H1 (cell line): ENCODE data around the gene KLHDC7A. TPM values are rescaled to one million over a fixed set of nuclear protein-coding genes. Genes with fewer than 3 reads are reported as not detected.

Experiments
- CTCF ChIA-PET: fragments of 300-600 bp; sonication (Branson Sonifier 250); formaldehyde crosslinking; loops from one replicate; lab custom pipeline; 2021; ENCODE audit not compliant: partially characterized antibody; lab: Charles Lee
- POLR2A ChIA-PET: fragments of 300-600 bp; sonication (Branson Sonifier 250); formaldehyde crosslinking; loops from one replicate; lab custom pipeline; 2021; ENCODE audit warnings: inconsistent platforms; ENCODE audit not compliant: partially characterized antibody; lab: Charles Lee
- DNase-seq, 2 experiments: peaks; one replicate each; pipeline versions ENCODE4 v3.0.0 to v3.0.0-alpha.2; 2010 to 2022; ENCODE audit warnings: low spot score in 2 of 2, low read depth in 1 of 2, mixed read lengths in 1 of 2
- FAIRE-seq: peaks from 2 replicates; lab custom pipeline; 2011; peaks lifted over from hg19 to GRCh38; lab: Jason Lieb, UNC
- H2AFZ ChIP-seq: 2 replicates; pipeline ENCODE4 v1.8.1; 2012; ENCODE audit warnings: low read length, inconsistent platforms
- H2AK5ac ChIP-seq: 2 replicates; pipeline ENCODE4 v1.6.1; 2013; ENCODE audit warnings: low read depth, low read length
- H2BK120ac ChIP-seq: replicated peaks from 2 replicates; pipeline ENCODE3; 2013; ENCODE audit warnings: low read depth, low read length, inconsistent platforms
- H2BK12ac ChIP-seq: 2 replicates; pipeline ENCODE4 v1.6.1; 2013; ENCODE audit warnings: low read depth, low read length
- H2BK15ac ChIP-seq: 2 replicates; pipeline ENCODE4 v1.6.1; 2013; ENCODE audit warnings: low read length
- H2BK20ac ChIP-seq: 2 replicates; pipeline ENCODE4 v1.6.1; 2013; ENCODE audit warnings: low read length
- H2BK5ac ChIP-seq: 2 replicates; pipeline ENCODE4 v1.6.1; 2013; ENCODE audit warnings: low read depth, low read length
- H3K14ac ChIP-seq: 2 replicates; pipeline ENCODE4 v1.6.1; 2013; ENCODE audit warnings: inconsistent platforms; ENCODE audit not compliant: insufficient read length
- H3K18ac ChIP-seq: 2 replicates; pipeline ENCODE4 v1.6.1; 2013; ENCODE audit warnings: low read length; ENCODE audit errors: extremely low read depth
- H3K23ac ChIP-seq: 2 replicates; pipeline ENCODE4 v1.6.1; 2013; ENCODE audit warnings: inconsistent platforms; ENCODE audit not compliant: insufficient read length
- H3K23me2 ChIP-seq: 2 replicates; pipeline ENCODE4 v1.6.1; 2013; ENCODE audit warnings: low read depth, low read length
- H3K27ac ChIP-seq: 2 replicates; pipeline ENCODE4 v1.6.1; 2011; ENCODE audit warnings: low read depth, low read length, inconsistent platforms
- H3K27me3 ChIP-seq, 4 experiments: replicated peaks in 1 of 4; 1 replicate in 1 of 4; 2 replicates in 3 of 4; pipeline versions ENCODE4 v1.6.1 to v1.8.1; 2011 to 2013; ENCODE audit warnings: low read length in 3 of 4, mild to moderate bottlenecking in 3 of 4, inconsistent platforms in 2 of 4, mixed read lengths in 2 of 4, moderate library complexity in 1 of 4; ENCODE audit not compliant: control insufficient read depth in 3 of 4, insufficient read depth in 3 of 4; ENCODE audit errors: extremely low read depth in 1 of 4
- H3K36me3 ChIP-seq, 4 experiments: 2 replicates each; pipeline versions ENCODE4 v1.6.1 to v1.8.1; 2011 to 2013; ENCODE audit warnings: mild to moderate bottlenecking in 4 of 4, low read length in 3 of 4, moderate library complexity in 2 of 4, control low read depth in 1 of 4, inconsistent platforms in 1 of 4; ENCODE audit not compliant: insufficient read depth in 4 of 4, control insufficient read depth in 2 of 4
- H3K4ac ChIP-seq: replicated peaks from 2 replicates; pipeline ENCODE3; 2013; ENCODE audit warnings: low read length, low read depth, mixed read lengths, inconsistent platforms; ENCODE audit not compliant: insufficient read length
- H3K4me1 ChIP-seq, 4 experiments: replicated peaks in 1 of 4; 1 replicate in 1 of 4; 2 replicates in 3 of 4; pipeline versions ENCODE4 v1.6.1 to v1.8.1; 2011 to 2013; ENCODE audit warnings: low read length in 3 of 4, inconsistent platforms in 2 of 4, mixed read lengths in 1 of 4; ENCODE audit not compliant: insufficient read depth in 4 of 4, control insufficient read depth in 3 of 4
- H3K4me2 ChIP-seq, 2 experiments: 2 replicates each; pipeline versions ENCODE4 v1.6.1 to v1.8.1; 2011 to 2013; ENCODE audit warnings: low read depth in 2 of 2, low read length in 2 of 2, control low read depth in 1 of 2, inconsistent platforms in 1 of 2, mild to moderate bottlenecking in 1 of 2; ENCODE audit not compliant: insufficient read depth in 1 of 2
- H3K4me3 ChIP-seq, 4 experiments: fragments of 200-600, 300-600 bp in 1 of 4; sonication (generic), shearing (Covaris generic), sonication (Bioruptor Twin) in 1 of 4; 2 replicates each; pipeline versions ENCODE4 v1.5.1 to v1.8.1; 2011 to 2016; ENCODE audit warnings: low read length in 4 of 4, low read depth in 3 of 4, control low read depth in 2 of 4, inconsistent platforms in 2 of 4, mild to moderate bottlenecking in 2 of 4, mixed read lengths in 1 of 4, moderate library complexity in 1 of 4; ENCODE audit not compliant: insufficient read depth in 2 of 4; ENCODE audit errors: extremely low read depth in 1 of 4
- H3K56ac ChIP-seq: replicated peaks from 2 replicates; pipeline ENCODE3; 2013; ENCODE audit warnings: low read depth, mild to moderate bottlenecking, mixed read lengths, low read length, inconsistent platforms; ENCODE audit not compliant: insufficient read length
- H3K79me1 ChIP-seq: 2 replicates; pipeline ENCODE4 v1.6.1; 2013; ENCODE audit warnings: low read depth, low read length, control low read depth
- H3K79me2 ChIP-seq, 2 experiments: 2 replicates each; pipeline versions ENCODE4 v1.6.1 to v1.8.1; 2012 to 2013; ENCODE audit warnings: low read length in 2 of 2, mild to moderate bottlenecking in 2 of 2, inconsistent platforms in 1 of 2; ENCODE audit not compliant: insufficient read depth in 2 of 2, control insufficient read depth in 1 of 2
- H3K9ac ChIP-seq, 4 experiments: replicated peaks in 1 of 4; 1 replicate in 1 of 4; 2 replicates in 3 of 4; pipeline versions ENCODE4 v1.6.1 to v1.8.1; 2011 to 2013; ENCODE audit warnings: low read depth in 3 of 4, low read length in 3 of 4, control low read depth in 2 of 4, mild to moderate bottlenecking in 2 of 4, moderate library complexity in 2 of 4, inconsistent platforms in 1 of 4; ENCODE audit errors: extremely low read depth in 1 of 4
- H3K9me3 ChIP-seq, 2 experiments: 2 replicates each; pipeline versions ENCODE4 v1.6.1 to v1.8.1; 2012 to 2013; ENCODE audit warnings: mild to moderate bottlenecking in 2 of 2, moderate library complexity in 2 of 2, control low read depth in 1 of 2, inconsistent platforms in 1 of 2, low read depth in 1 of 2, low read length in 1 of 2, mixed read lengths in 1 of 2; ENCODE audit not compliant: insufficient read depth in 2 of 2
- H4K20me1 ChIP-seq, 2 experiments: replicated peaks in 1 of 2; 2 replicates each; pipeline versions ENCODE3 to v1.8.1; 2011 to 2013; ENCODE audit warnings: inconsistent platforms in 2 of 2, low read length in 2 of 2, mild to moderate bottlenecking in 1 of 2; ENCODE audit not compliant: insufficient read depth in 2 of 2, control insufficient read depth in 1 of 2
- H4K5ac ChIP-seq: 2 replicates; pipeline ENCODE4 v1.6.1; 2013; ENCODE audit warnings: low read length, low read depth, mixed read lengths, inconsistent platforms; ENCODE audit not compliant: insufficient read length
- H4K8ac ChIP-seq: 2 replicates; pipeline ENCODE4 v1.8.0; 2013; ENCODE audit warnings: mild to moderate bottlenecking, moderate library complexity, low read length, inconsistent platforms; ENCODE audit not compliant: insufficient read depth; ENCODE audit errors: extremely low read depth
- H4K91ac ChIP-seq: replicated peaks from 2 replicates; pipeline ENCODE3; 2013; ENCODE audit warnings: low read length, mixed read lengths, inconsistent platforms; ENCODE audit not compliant: insufficient read length
- ASH2L ChIP-seq: fragments of 200-600, 300-600 bp; sonication (generic); IDR thresholded peaks from one replicate; pipeline ENCODE4 v1.7.1; 2017; ENCODE audit warnings: low read length
- ATF3 ChIP-seq: IDR thresholded peaks from 2 replicates; pipeline ENCODE4 v1.6.1; 2011; ENCODE audit warnings: low read depth, mild to moderate bottlenecking, low read length; ENCODE audit not compliant: insufficient read depth
- CBX8 ChIP-seq: fragments of 300-800, 300-1000 bp; sonication (generic); IDR thresholded peaks from 2 replicates; pipeline ENCODE4 v1.7.1; 2016; ENCODE audit warnings: low read depth, low read length, borderline replicate concordance
- CEBPB ChIP-seq: IDR thresholded peaks from 2 replicates; pipeline ENCODE4 v1.6.1; 2012; ENCODE audit warnings: low read depth, low read length
- E2F6 ChIP-seq: IDR thresholded peaks from 2 replicates; pipeline ENCODE4 v1.6.1; 2012; ENCODE audit warnings: inconsistent platforms
- GTF2F1 ChIP-seq: IDR thresholded peaks from 2 replicates; pipeline ENCODE4 v1.6.1; 2012; ENCODE audit warnings: low read depth, low read length, improper control_type of control experiment, borderline replicate concordance
- KDM1A ChIP-seq: fragments of 200-600, 300-600 bp; sonication (generic); IDR thresholded peaks from 2 replicates; pipeline ENCODE4 v1.7.1; 2016; ENCODE audit warnings: mild to moderate bottlenecking, low read length, borderline replicate concordance
- MAFK ChIP-seq: IDR thresholded peaks from 2 replicates; pipeline ENCODE4 v1.6.1; 2012; ENCODE audit warnings: low read depth, mild to moderate bottlenecking, improper control_type of control experiment, low read length
- NANOG ChIP-seq: IDR thresholded peaks from 2 replicates; pipeline ENCODE4 v1.6.1; 2011; ENCODE audit warnings: low read length, low read depth, mild to moderate bottlenecking, inconsistent platforms; ENCODE audit not compliant: insufficient read depth, poor library complexity, severe bottlenecking
- NRF1 ChIP-seq: IDR thresholded peaks from 2 replicates; pipeline ENCODE4 v1.6.1; 2011; ENCODE audit warnings: mild to moderate bottlenecking, low read depth, low read length, improper control_type of control experiment
- RNF2 ChIP-seq: fragments of 200-900, 300-1000 bp; sonication (generic); IDR thresholded peaks from 2 replicates; pipeline ENCODE4 v1.7.1; 2016; ENCODE audit warnings: borderline replicate concordance, low read depth, mild to moderate bottlenecking, antibody characterized with exemption, low read length; ENCODE audit not compliant: poor library complexity, severe bottlenecking; ENCODE audit errors: missing control alignments
- SIN3A ChIP-seq, 2 experiments: IDR thresholded peaks in 1 of 2; conservative IDR thresholded peaks in 1 of 2; 2 replicates each; pipeline ENCODE4 v1.6.1; 2011 to 2012; ENCODE audit warnings: low read length in 2 of 2, improper control_type of control experiment in 1 of 2, low read depth in 1 of 2, mild to moderate bottlenecking in 1 of 2
- SP2 ChIP-seq: IDR thresholded peaks from 2 replicates; pipeline ENCODE4 v1.6.1; 2012; ENCODE audit warnings: mild to moderate bottlenecking, low read length, inconsistent platforms
- SP4 ChIP-seq: IDR thresholded peaks from 2 replicates; pipeline ENCODE4 v1.6.1; 2012; ENCODE audit warnings: low read length, inconsistent platforms
- polyA plus RNA-seq, 7 experiments: library from polyadenylated mRNA; depleted of rRNA in 3 of 7; stranded (reverse) in 5 of 7; unstranded in 2 of 7; fragments of >200 nt in 5 of 7; fragments of 200-250 nt in 2 of 7; gene quantifications; 1 replicate in 5 of 7; 2 replicates in 1 of 7; 4 replicates in 1 of 7; pipeline versions ENCODE4 v1.2.1 to v1.2.3, GENCODE V29; 2011 to 2013; ENCODE audit warnings: missing spikeins in 2 of 7, mixed read lengths in 2 of 7
- total RNA-seq: library from RNA; stranded (reverse); fragmentation: NEBNext Ultra II Directional; extraction: Animal tissue kit (Norgen Biotek cat#: 25700); gene quantifications from 2 replicates; pipeline ENCODE4 v1.2.1, GENCODE V29; 2021

The KLHDC7A gene
- total and polyA plus RNA-seq, 2 of the 8 experiments (the other 6 are each of a cell fraction or from before 2014, with no cell fraction given): 3.9 to 18.9 TPM

DNA sequence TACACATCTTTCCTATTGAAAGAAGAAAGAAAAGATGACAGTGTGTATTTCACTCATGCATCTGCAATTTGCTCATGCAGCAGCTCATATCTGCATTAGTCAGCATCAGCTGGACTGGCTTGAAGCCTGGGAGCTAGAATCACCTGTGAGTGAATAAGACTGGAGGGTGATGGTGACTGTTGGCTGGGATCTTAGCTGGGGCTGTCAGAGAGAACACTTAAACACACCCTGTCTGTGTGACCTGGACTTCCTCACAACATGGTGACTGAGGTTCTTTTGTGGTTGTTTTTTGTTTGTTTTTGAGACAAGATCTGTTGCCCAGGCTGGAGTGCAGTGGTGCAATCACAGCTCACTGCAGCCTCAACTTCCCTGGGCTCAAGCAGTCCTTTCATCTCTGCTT lies 24.9 kb downstream of the KLHDC7A start:
- no peak overlapping the region for H3K23ac ChIP-seq
- H3K56ac ChIP-seq: no peak overlapping the region
- no peaks in the 10 kb centered on the region for H3K4me1 ChIP-seq
- FAIRE-seq: no peak
- no peaks in the 10 kb centered on the region for H3K9me3 ChIP-seq
- no peak overlapping the region for H2BK120ac ChIP-seq
- H3K79me2 ChIP-seq: no peaks in the 10 kb centered on the region
- no peak overlapping the region for H4K8ac ChIP-seq
- no peaks in the 10 kb centered on the region; a peak in 1 of 7 replicates for H3K27me3 ChIP-seq
- no peak overlapping the region for H4K5ac ChIP-seq
- no peak overlapping the region for H2BK5ac ChIP-seq
- H3K9ac ChIP-seq: no peak overlapping the region
- no peak overlapping the region for H2AK5ac ChIP-seq
- ChIA-PET CTCF (interaction anchor here (0.8 to 1.6 kb wide), 5 partner anchors 9 to 271 kb away, joined by 3 to 7 read pairs (median 4); no protein-coding TSS in a partner anchor), POLR2A (interaction anchor here (1.1 kb wide), 1 partner anchor 21 kb away, joined by 3 read pairs; no protein-coding TSS in a partner anchor)
- no peaks in the 10 kb centered on the region for H3K79me1 ChIP-seq
- no peak overlapping the region for H2AFZ ChIP-seq
- no peak overlapping the region for H3K4ac ChIP-seq
- no peak overlapping the region for H3K27ac ChIP-seq
- no peak for DNase-seq
- no peak overlapping the region for H4K91ac ChIP-seq
- no peak overlapping the region for H3K4me2 ChIP-seq
- no peaks in the 10 kb centered on the region for H4K20me1 ChIP-seq
- H3K36me3 ChIP-seq: no peaks in the 10 kb centered on the region
- no peak overlapping the region for H3K18ac ChIP-seq
- H2BK20ac ChIP-seq: no peak overlapping the region
- no peaks in the 10 kb centered on the region for H3K23me2 ChIP-seq
- H3K4me3 ChIP-seq: no peak overlapping the region
- no peak overlapping the region for H3K14ac ChIP-seq
- no peak overlapping the region for H2BK15ac ChIP-seq
- TF ChIP-seq KDM1A: no peak
- TF ChIP-seq SP4: no peak
- TF ChIP-seq CEBPB: no peak
- no peak for TF ChIP-seq SIN3A (conservative IDR thresholded peaks at IDR 0.05 in 1 of 2, IDR thresholded peaks at IDR 0.05 in 1 of 2; ENCODE audit: low read depth in 1 of 2, low read length in 2 of 2)
- TF ChIP-seq RNF2: no peak
- no peak for TF ChIP-seq ATF3
- TF ChIP-seq SP2: no peak
- no peak for TF ChIP-seq E2F6
- TF ChIP-seq NANOG: no peak
- TF ChIP-seq MAFK: no peak
- TF ChIP-seq CBX8: no peak
- TF ChIP-seq ASH2L: no peak
- TF ChIP-seq GTF2F1: no peak
- TF ChIP-seq NRF1: no peak
- no peak overlapping the region for H2BK12ac ChIP-seq
